GM19438 (cell line): ENCODE data around the gene PTPN11.
"Not testable (repeated sequence)": the region's sequence is repeated elsewhere in the genome, so short reads cannot be mapped to it uniquely, and the experiment has no call there.

Experiments
- ATAC-seq: cut with Tn5 transposase; IDR thresholded peaks from one replicate; pipeline ENCODE4 v1.9.1; 2021; ENCODE audit warnings: low read depth; ENCODE audit not compliant: unreplicated experiment

PTPN11 gene

GRCh38 chr12:112409064-112409905 lies 9.5 kb upstream of the PTPN11 start, which contains the start of gene RPL6:
RPL6 (minus strand) TSS chr12:112409605; CDS start chr12:112408656, 949 bp downstream.
- peak; percentile 86 for ATAC-seq

DNA sequence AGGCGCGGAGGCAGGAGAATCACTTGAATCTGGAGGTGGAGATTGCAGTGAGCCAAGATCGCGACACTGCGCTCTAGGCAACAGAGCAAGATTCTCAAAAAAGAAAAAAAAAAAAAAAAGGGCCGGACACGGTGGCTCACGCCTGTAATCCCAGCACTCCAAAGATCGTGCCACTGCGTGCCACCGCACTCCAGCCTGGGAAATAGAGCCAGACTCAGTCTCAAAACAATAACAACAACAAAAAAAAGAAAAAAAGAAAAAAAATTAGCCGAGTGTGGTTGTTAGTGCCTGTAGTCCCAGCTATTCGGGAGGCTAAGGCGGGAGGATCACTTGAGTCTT lies 8.9 kb upstream of the PTPN11 start:
- no peak for ATAC-seq

GRCh38 chr12:112413855-112414625 lies 4.7 kb upstream of the PTPN11 start:
- ATAC-seq = no peak

GRCh38 chr12:112415457-112415856 lies 3.3 kb upstream of the PTPN11 start:
- not testable (repeated sequence) for ATAC-seq

DNA sequence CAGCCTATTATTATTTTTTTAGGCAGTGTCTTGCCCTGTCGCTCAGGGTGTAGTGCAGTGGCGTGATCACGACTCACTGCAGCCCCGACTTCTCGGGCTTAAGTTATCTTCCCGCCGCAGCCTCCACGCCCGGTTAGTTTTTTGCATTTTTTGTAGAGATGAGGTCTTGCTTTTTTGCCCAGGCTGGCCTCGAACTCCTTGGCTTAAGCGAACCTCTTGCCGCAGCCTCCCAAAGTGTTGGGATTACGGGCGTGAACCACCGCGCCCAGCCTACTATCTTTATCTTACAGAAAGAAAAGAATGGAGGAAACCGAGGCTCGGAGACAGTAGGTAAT lies 507 bp upstream of the PTPN11 start:
- ATAC-seq = no peak

- ATAC-seq = peak; percentile 39
Measured at GRCh38 chr12:112419297-112420133, 768 bp downstream of the PTPN11 start.

DNA sequence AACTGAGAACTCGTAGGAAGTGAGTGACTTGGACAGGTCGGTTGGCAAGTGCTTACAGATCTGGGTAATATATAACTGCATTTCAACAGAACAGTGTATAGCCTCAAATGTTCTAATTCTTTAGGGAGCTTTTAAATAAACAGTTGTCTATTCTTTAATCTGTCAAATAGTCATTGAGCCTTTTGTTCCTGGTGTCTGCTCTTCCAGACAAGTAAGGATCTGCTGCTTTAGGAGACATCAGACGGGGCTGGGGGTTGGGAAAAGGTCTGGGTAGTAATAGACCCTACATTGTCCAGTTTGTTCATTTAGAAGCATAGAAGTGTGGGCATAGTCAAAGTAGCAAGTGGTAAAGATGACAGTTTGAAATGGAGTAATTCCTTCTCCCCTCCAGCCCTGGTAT lies 2.0 kb downstream of the PTPN11 start:
- ATAC-seq = no peak

GRCh38 chr12:112421363-112421762 lies 2.6 kb downstream of the PTPN11 start:
- no peak for ATAC-seq

DNA sequence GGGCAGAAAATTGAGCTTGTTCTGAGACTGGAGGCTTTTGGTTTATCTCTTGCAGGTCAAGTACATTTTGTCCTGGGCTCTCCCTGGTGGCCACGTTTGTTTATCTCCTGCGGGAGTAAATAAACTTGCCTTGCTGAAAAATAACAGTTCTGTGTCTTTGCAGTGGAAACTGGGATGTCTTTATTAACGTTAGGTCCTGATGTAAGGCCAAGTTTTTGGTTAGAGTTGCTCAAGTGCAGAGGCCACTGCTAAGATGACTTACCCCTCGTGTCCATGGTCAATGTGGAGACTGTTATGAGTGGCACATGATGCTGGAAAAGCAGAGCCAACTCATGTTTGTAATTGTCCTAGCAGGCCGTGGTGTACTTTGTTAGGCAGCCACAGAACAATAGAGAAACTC lies 3.8 kb downstream of the PTPN11 start:
- no peak for ATAC-seq

DNA sequence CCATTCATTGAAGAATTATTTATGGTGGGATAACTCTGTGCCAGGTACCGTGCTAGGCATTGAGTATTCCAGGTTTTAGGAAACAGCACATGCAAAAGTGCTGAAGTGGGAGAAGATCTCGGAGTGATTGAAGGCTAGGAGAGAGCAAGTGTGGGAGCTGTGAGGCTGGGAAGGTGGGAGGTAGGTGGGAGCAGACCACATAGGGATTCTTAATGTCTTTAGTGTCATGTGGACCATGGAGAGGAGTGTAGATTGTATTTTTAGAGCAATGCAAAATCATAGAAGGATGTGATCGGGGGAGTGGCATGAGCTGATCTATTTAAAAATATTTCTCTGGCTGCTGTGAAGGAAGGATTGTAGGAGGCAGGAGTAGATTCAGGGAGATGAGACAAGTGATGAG lies 5.4 kb downstream of the PTPN11 start:
- ATAC-seq = no peak

- ATAC-seq = no peak
Measured at GRCh38 chr12:112425582-112426382, 7.0 kb downstream of the PTPN11 start.

DNA sequence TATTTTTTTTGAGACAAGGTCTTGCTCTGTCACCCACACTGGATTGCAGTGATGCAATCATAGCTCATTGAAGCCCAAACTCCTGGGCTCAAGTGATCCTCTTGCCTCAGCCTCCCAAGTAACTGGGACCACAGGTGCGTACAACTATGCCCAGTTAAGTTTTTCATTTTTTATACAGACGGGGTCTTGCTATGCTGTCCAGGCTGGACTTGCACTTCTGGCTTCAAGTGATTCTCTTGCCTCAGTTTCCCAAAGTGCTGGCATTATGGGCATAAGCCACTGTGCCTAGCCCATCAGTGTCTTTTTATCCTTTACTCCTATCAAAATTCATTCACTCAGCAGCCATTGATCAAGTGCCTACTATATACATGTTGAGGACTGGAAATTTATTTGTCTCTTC lies 9.0 kb downstream of the PTPN11 start:
- no peak for ATAC-seq

DNA sequence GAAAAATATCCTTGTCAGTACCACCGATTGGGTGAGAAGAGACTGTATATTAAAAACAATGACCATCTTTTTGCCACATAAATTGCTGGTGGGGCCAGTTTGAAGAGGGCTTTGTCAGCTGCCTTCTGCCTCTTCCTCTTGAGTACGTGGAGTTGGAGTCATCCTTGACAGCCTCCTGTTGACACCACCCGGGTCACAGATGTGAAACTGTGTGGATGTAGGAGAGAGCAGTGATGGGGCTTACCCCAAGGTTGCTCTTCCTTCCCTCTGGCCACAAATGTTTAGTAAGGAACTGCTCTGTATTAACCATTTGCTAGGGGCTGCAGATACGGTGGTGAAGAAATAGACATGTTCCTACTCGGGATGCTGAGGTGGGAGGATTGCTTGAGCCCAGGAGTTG lies 12.2 kb downstream of the PTPN11 start:
- no peak for ATAC-seq

DNA sequence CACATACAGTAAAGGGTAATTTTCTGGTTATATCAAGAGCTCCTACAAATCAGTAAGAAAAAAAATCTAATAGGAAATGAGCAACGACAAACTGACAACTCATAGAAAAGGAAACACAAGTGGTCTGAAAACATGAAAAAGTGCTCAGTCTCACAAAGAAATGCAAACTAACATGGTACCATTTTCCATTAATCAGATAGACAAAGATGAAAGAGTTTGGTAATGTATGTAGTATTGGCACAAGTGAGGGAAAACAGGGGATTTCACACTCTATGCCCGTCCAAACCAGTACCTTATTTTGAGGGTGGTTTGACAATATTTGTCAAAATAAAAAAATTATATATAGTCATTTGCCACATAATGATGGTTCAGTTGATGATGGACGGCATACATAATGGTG lies 13.2 kb downstream of the PTPN11 start:
- ATAC-seq = no peak

GRCh38 chr12:112433551-112433950 lies 14.8 kb downstream of the PTPN11 start:
- no peak for ATAC-seq

- ATAC-seq = not testable (repeated sequence)
Measured at GRCh38 chr12:112438645-112439044, 19.9 kb downstream of the PTPN11 start.

DNA sequence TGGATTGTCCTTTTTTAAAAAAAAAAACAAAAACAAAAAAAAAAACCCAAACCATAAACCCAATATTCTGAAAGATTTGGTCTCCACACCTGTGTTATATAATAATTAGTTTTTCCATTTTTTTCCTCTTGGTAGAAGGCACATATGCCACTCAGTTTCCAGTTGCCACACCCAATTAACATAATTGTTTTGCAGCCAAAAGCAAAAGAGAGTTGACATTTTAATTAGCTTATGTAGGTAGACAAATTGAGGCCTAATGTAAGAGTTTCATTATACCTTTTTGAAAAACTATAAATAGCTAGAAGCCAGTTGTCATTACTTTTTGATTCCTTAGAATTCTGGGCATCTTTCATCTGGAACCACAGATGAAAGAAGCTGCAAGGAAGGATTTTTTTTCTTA lies 21.0 kb downstream of the PTPN11 start:
- ATAC-seq = no peak

DNA sequence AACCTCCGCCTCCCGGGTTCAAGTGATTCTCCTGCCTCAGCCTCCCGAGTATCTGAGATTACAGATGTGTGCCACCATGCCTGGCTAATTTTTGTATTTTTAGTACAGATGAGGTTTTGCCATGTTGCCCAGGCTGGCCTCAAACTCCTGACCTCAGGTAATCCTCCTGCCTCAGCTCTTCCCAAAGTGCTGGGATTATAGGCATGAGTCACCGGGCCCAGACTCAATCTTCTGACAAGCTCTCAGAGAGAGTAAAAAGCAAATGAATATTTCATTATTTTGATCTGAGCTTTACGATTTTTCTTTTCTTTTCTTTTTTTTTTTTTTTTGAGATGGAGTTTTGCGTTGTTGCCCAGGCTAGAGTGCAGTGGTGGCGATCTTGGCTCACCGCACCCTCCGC lies 21.9 kb downstream of the PTPN11 start:
- ATAC-seq = not testable (repeated sequence)

GRCh38 chr12:112443916-112444315 lies 25.2 kb downstream of the PTPN11 start:
- ATAC-seq = no peak

GRCh38 chr12:112446008-112446725 lies 27.4 kb downstream of the PTPN11 start:
- ATAC-seq = no peak
